ENCODE data around the gene SLCO3A1.

DNA sequence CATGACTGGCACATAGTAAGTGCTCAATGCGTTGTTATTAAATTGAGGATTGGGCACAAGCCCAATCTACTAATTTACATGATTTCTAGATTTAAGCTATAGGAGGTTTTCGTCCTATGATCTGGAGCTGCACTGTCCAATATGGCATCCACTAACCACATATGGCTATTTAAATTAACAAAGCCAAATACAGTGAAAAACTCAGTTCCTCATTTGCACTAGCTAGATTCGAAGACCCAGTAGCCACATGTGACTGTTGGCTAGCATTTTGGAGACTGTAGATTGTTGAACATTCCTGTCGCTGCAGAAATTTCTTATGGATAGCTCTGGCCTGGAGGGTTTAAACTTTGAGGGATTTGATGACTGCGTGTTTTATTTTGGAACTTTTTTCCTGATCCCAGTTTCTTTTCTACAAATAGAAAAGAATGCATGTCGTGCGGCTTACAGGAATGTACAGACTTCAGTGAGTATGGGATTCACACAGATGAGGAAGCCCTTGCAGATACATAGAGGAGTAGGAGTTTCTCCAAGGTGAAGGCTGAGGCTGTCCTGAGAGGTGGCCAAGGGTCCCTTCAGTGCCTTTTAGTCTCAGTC lies 82.8 kb downstream of the SLCO3A1 start:
- TF ChIP-seq EZH2 (IDR thresholded peaks at IDR 0.05; ENCODE audit: insufficient read depth, poor library complexity, severe bottlenecking) (no peak), EZH2phosphoT487 (IDR thresholded peaks at IDR 0.05; ENCODE audit: insufficient read depth, low read depth) (no peak)

All from GM23248 (cell line).